NCI-H526 treated with DMSO at 0.1 percent for 48 hours (cell line): Measurements from ENCODE around the gene AKAP11.

Source experiments
- DNase-seq: peaks from one replicate; lab custom pipeline; 2025; lab: John Stamatoyannopoulos, UW

AKAP11 gene

DNA sequence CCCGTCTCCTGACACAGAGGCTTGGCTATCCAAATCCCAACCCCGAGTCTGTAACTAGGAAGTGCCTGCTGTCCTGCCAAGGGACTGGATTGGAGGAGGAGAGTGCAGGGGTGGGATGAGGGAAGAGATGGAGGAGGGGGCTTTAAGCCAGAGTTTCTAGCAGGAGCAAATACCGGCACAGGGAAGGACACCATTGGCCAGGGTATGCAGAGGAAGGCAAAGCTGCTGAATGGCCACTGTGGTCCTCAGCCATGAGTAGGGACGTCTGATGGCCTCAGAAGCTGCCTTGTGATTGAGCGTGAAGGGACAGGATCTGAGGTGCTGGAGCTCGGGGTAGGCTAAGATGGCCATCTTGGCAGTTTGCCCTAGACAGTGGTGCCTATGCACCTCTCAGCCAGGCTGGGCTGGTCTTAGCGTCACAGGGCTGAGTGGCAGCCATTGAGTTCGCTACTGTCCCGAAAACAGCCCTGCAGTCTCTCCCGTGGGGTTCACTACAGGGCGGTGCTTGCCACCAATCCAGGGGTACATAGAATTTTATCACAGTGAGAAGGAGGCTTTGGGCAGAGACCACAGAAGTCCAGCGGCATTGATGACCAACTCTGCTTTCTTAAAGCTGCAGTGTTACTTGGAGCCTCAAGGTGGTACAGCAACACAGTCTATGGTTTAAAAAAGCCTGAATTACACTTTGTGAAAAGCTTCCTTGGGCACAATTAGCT is 61.8 kb downstream of the AKAP11 start:
- no peak for DNase-seq

DNA sequence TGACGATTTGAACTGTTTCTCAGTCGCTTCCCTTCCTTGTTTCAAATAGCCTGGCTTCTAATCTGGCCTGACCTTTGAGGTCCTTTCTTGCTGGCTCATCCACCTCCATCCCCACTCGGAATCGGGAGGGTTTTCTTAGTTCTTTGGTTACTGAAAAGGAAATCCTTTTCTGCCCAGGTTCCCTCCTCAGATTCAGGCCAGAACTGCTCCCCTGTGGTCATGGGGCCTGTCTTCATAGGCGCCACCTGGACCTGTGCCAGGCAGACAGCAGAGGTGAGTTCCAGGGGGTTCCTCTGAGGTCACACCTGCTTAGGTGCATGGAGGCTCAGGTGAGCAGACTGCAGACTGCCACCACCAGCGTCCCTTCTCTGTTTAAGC is 62.4 kb downstream of the AKAP11 start:
- DNase-seq: peak; percentile 19

- DNase-seq: no peak
Observed at GRCh38 chr13:42337808-42338600, 66.1 kb downstream of the AKAP11 start.

GRCh38 chr13:42345367-42345766 is 73.4 kb downstream of the AKAP11 start:
- no peak for DNase-seq

- no peak for DNase-seq
Observed at GRCh38 chr13:42348576-42348975, 76.6 kb downstream of the AKAP11 start.

DNA sequence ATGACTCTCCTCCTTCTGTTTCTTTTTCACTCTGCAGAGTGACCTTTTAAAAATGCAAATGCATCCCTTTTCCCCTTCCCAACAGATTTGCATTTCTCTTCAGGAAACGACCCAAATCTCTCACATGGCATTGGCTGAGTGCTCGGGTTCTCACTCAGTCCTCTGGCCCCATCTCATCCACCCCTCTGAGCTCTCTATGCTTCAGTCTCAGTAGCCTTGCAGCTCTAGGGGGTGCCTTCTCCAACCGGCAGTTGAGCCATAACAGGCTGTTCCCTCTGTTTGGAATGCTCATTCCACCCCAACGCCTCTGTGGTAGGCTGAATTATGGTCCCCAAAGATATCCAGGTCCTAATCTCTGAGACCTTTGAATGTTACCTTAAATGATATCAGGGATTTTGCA is 78.2 kb downstream of the AKAP11 start:
- peak; percentile 71 for DNase-seq

- DNase-seq: no peak
Observed at GRCh38 chr13:42354241-42355091, 82.5 kb downstream of the AKAP11 start.

DNA sequence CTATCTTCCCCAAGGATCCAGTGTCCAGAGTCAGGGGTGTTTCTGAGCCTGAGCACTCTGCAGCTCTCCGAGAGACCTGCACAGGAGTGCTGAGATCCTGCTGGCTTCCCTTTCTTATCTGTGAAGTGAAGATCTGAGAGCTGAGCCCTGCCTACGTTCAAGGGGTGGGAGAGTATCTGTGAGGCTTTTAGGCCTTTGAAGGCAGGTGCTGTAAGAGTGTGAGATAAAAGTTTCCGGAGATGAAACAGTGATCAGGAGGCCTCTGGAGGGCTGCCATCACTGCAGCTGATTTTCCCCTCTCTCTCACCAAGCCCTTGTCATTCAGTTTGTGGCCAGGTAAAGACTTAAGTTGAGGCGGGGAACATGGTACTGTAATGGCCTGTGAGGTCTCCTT is 83.1 kb downstream of the AKAP11 start:
- DNase-seq: no peak

GRCh38 chr13:42355491-42356183 is 83.7 kb downstream of the AKAP11 start:
- no peak for DNase-seq

- no peak for DNase-seq
Observed at GRCh38 chr13:42356184-42356575, 84.2 kb downstream of the AKAP11 start.

- no peak for DNase-seq
Observed at GRCh38 chr13:42360046-42360574, 88.2 kb downstream of the AKAP11 start.

DNA sequence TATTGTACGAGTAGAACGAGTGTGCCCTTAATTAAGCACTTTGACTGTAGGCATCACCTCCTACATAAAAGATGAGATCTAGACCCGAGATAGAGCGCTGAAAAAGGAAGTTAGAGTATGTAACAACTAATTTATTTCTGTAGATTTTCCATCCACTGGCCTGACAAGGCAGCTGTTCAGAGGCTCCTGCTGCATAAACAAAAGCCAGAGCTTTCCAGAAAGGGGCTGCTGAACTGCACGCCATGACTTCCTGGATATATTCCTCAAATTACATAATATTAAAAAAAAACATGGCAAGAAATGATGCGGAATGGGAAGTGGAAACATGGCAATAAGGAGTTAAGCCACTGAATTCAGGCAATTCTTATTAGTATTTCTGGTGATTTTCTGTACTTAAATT is 89.7 kb downstream of the AKAP11 start:
- DNase-seq: no peak

DNA sequence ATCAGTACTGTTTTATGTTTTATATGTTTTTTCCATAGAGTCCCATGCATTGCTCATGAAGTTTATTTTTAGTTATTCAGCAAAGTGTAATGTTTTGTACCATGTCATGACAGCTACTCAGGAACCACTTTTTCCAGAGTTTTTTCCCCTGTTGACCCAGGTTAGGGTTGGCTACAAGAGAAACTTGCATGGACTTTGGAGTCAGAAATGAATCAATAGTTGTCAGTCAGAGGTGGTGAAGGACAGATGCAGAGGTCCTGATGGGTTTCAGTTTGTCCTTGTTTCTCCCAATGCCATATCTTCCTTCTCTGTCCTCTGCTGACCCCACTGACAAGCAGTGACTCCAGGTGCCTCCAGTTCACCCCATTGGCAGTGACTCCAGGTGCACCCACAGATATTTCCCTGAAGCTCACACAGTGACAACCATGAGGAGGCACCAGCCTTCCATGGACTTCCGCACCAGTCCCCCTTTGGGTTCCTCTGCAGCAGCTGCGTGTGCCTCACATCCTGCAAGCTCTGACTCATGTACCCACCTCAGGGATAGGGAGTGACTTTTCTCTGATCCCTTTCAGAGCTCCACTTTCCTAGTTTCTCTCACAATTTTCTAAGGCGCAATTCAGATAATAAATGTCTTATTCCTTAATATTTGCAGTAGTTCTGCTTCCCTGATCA is 92.1 kb downstream of the AKAP11 start:
- no peak for DNase-seq

DNA sequence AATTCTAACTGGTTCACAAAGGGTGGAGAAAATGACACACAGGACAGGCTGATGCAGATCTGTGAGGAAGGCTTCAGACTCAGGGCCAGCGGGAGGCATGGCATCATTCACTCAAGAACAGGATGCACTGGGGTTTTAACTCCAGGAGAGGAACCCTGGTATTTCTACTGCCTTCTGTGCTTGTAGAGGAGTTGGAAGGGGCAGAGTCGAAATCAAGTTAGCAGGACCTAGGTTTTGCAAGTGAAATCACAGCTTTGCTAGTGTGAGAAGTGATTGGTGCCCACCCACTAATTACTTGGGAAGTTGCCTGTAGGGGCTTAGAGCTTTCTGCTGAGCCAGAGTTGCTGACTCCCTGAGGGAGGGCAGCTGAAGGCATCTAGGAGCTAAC is 92.7 kb downstream of the AKAP11 start:
- no peak for DNase-seq

- no peak for DNase-seq
Observed at GRCh38 chr13:42367831-42368230, 95.9 kb downstream of the AKAP11 start.

DNA sequence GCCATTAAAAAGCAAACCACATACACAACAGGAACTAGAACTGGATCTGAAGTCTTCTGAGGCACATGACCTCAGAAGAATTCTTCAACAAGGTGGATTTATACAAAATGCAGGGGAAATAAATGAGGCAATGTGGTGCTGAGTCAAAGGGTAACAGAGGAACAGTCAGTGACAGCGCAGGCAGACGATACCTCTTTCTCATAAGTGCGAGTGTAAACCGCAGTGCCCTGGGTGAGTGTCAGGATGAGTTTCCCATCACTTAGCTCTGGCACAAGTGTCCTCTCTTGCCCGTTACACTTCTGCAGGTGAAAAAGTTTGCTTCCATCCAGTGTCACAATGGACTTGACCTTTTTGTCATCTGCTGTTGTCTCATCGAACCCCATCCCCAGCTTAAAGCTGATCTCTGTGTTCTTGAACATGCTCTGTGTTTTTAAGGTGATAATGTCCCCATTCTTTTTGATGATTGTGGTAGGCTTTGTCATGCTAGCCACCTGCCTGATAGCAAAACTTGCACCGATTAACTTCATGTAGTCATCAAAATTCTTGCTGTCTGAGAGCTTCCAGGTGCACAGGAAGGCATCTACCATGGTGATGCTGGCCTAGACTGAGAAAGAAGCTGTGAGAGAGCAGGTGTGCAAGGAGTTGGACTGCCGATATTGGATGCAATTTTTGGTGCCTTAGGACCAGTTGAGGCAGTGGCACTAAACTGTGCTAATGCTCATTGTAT is 97.3 kb downstream of the AKAP11 start:
- DNase-seq: no peak

- DNase-seq: no peak
Observed at GRCh38 chr13:42370229-42370628, 98.3 kb downstream of the AKAP11 start.
